Measurements from ENCODE around the gene STATH. TPM values are rescaled to one million over a fixed set of nuclear protein-coding genes. Genes with fewer than 3 reads are reported as not detected.

Gene STATH
- total RNA-seq, 1 experiment from 2014 or later: not detected

DNA sequence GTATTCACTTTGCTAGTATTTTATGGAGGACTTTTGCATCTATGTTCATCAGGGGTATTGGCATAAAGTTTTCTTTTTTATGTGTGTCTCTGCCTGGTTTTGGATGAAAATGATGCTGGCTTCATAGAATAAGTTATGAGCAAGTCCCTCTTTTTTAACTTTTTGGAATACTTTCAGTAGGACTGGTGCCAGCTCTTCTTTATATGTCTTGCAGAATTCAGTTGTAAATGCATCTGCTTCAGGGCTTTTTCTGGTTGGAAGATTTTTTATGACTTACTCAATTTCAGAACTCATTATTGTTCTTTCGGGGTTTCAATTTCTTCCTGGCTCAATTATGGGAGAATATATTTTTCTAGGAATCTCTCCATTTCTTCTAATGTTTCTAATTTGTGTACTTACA is 21.1 kb upstream of the STATH start:
- no peak for ATAC-seq

More for the DNA sequence above, 21.1 kb upstream of the STATH start:
- BruUV-seq (replicated peaks): no TSS peak
- Histone ChIP-seq H3K4me2 (ENCODE audit: low read length) (no peak overlapping the region), H3K9me3 (ENCODE audit: control insufficient read depth in 1 of 2, insufficient read depth in 1 of 2, low read depth in 1 of 2, low read length in 2 of 2) (no peaks in the 10 kb centered on the region), H3K36me3 (ENCODE audit: control insufficient read depth in 1 of 2, insufficient read depth in 2 of 2, low read length in 2 of 2) (no peaks in the 10 kb centered on the region), H3K4me1 (ENCODE audit: control insufficient read depth in 1 of 2, insufficient read depth in 2 of 2, low read length in 2 of 2) (no peaks in the 10 kb centered on the region), H3K79me2 (ENCODE audit: insufficient read depth, low read length) (no peaks in the 10 kb centered on the region), H3K27ac (ENCODE audit: low read depth, low read length) (no peak overlapping the region), H3K9me2 (ENCODE audit: insufficient read depth) (no peaks in the 10 kb centered on the region), H3K4me3 (replicated peaks in 1 of 2; ENCODE audit: low read depth in 1 of 2, low read length in 2 of 2) (no peak overlapping the region), H4K20me1 (ENCODE audit: insufficient read depth) (no peaks in the 10 kb centered on the region), H3K9ac (ENCODE audit: low read length) (no peak overlapping the region), H2AFZ (ENCODE audit: low read depth, low read length, poor library complexity, severe bottlenecking) (no peak overlapping the region), H3K27me3 (ENCODE audit: insufficient read depth, low read length) (no peaks in the 10 kb centered on the region)
- ChIA-PET CTCF (no interaction called here), RAD21 (ENCODE audit: low non-redundant PET in 1 of 2, low total read pairs in 2 of 2, uncharacterized antibody in 2 of 2, unreplicated experiment in 2 of 2) (no interaction called here), POLR2A (no interaction called here)
- intact Hi-C loops (cut with micrococcal nuclease): no loop called here
- DNase-seq (ENCODE audit: low read depth, low spot score): no peak
- TF ChIP-seq EZH2 (IDR thresholded peaks at IDR 0.05): no peak
- no peak for TF ChIP-seq ZFX (IDR thresholded peaks at IDR 0.05)
- no peak for TF ChIP-seq ELF1 (IDR thresholded peaks at IDR 0.05; ENCODE audit: borderline replicate concordance, low read depth)
- no peak for TF ChIP-seq MAX (IDR thresholded peaks at IDR 0.05)
- TF ChIP-seq EGR1 (IDR thresholded peaks at IDR 0.05; ENCODE audit: low read depth): no peak
- TF ChIP-seq ZNF274 (IDR thresholded peaks at IDR 0.05; ENCODE audit: low read depth, low read length): no peak
- TF ChIP-seq JUND (IDR thresholded peaks at IDR 0.05): no peak
- no peak for TF ChIP-seq SRF (IDR thresholded peaks at IDR 0.05; ENCODE audit: low read depth)
- no peak for TF ChIP-seq POLR2AphosphoS5 (IDR thresholded peaks at IDR 0.05; ENCODE audit: low read depth, low read length)
- no peak for TF ChIP-seq POLR2A (IDR thresholded peaks at IDR 0.05; ENCODE audit: borderline replicate concordance, extremely low read depth, insufficient read depth, insufficient read length)
- TF ChIP-seq RAD21 (IDR thresholded peaks at IDR 0.05; ENCODE audit: low read depth): no peak
- TF ChIP-seq CBX3 (IDR thresholded peaks at IDR 0.05; ENCODE audit: low read depth): no peak
- no peak for TF ChIP-seq YY1 (IDR thresholded peaks at IDR 0.05; ENCODE audit: extremely low read depth, insufficient replicate concordance, low read depth, low read length)
- no peak for TF ChIP-seq TCF7L2 (IDR thresholded peaks at IDR 0.05; ENCODE audit: borderline replicate concordance, extremely low read depth, insufficient read depth, insufficient read length)
- TF ChIP-seq CEBPB (IDR thresholded peaks at IDR 0.05; ENCODE audit: low read depth): no peak
- no peak for TF ChIP-seq CTCF (IDR thresholded peaks at IDR 0.05 in 2 of 3, conservative IDR thresholded peaks at IDR 0.05 in 1 of 3; ENCODE audit: borderline replicate concordance in 1 of 3, insufficient read depth in 1 of 3, low read depth in 2 of 3, low read length in 2 of 3)
- TF ChIP-seq FOSL1 (IDR thresholded peaks at IDR 0.05; ENCODE audit: low read depth): no peak
